ENCODE results near the gene THSD4.

- no peak for TF ChIP-seq SPI1 (IDR thresholded peaks at IDR 0.05; ENCODE audit: borderline replicate concordance, low read depth)
- TF ChIP-seq CTCF (IDR thresholded peaks at IDR 0.05; ENCODE audit: insufficient read depth, low read length): no peak
- TF ChIP-seq POLR2AphosphoS5 (IDR thresholded peaks at IDR 0.05; ENCODE audit: low read depth): no peak
- TF ChIP-seq GABPA (IDR thresholded peaks at IDR 0.05; ENCODE audit: low read depth): no peak
Observed at GRCh38 chr15:71588746-71589145, 473.5 kb downstream of the THSD4 start.

Measured in HL-60 (cell line).